ENCODE measurements around the gene AKAP14. TPM values are rescaled to one million over a fixed set of nuclear protein-coding genes. Genes with fewer than 3 reads are reported as not detected.
"Not testable (repeated sequence)": the region's sequence is repeated elsewhere in the genome, so short reads cannot be mapped to it uniquely, and the experiment has no call there.

The AKAP14 gene
- total RNA-seq, 1 donor from 2014 or later: not detected

DNA sequence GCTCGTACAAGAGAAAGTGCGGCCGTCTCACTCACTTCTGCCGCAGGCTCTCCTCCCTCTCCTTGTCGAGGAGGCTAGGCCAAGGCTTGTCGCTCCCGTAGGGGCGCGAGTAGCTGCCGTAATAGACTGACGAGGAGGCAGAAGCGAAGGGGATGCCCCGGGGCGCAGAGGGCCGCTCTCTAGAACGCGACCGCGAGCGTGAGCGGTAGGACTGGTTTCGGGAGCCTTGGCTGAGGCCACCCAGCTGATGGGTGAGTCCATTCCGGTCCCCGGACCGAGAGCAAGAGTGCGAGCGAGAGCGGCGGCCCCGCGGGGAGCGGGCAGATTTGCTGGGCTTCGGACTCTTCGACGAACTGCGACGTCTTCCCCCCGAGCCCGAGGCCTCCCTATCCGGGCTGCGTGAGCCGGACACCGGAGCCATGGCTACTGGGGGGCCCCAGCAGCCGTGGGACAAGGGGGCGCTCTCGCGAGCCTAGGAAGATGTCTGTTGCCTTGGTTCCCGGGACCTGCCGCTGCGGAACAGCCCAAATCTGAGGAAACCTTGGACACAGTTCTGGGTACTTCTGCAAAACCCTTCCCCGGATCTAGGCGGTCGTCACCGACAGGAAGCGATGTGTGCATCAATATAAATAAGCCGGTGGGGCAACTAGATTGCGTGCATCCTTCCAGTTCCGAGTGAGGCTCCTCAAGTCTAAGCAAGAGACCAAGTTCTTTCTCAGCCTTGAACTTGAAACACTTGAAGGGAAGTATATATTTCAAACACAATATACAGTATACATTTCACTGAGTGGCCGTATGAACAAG, 47.7 kb downstream of the AKAP14 start, which contains the start of gene NKAP:
Gene NKAP, minus strand, starts transcription at position 567 of the 804 bp plus-strand sequence. Its CDS starts 146 bp downstream, at position 421.
- peak within 1 kb of the TSS; percentile 86 for H3K27ac Mint-ChIP-seq
- intact Hi-C loops (cut with micrococcal nuclease): loop anchor here (1.0 kb wide), 3 partner anchors 72 to 302 kb away; partner anchors contain the start of genes NDUFA1, RNF113A and RPL39
- no peaks in the 10 kb centered on the region for H3K9me3 Mint-ChIP-seq
- ChIA-PET CTCF (no interaction called here), POLR2A (interaction anchor here (0.6 to 1.4 kb wide), 4 partner anchors 18 to 475 kb away, joined by 3 to 8 read pairs (median 4); partner anchors contain the start of genes RPL39 and SLC25A5)
- DNase-seq (peak; percentile 70), ATAC-seq (ENCODE audit: low read depth) (peak; percentile 85)
- H3K27me3 Mint-ChIP-seq: peaks cover 2% of the 10 kb centered on the region
- peaks cover 5% of the 10 kb centered on the region for H3K36me3 Mint-ChIP-seq (ENCODE audit: low read depth)
- peak within 1 kb of the TSS; percentile 84 for H3K4me3 Mint-ChIP-seq
- peaks cover 23% of the 10 kb centered on the region for H3K4me1 Mint-ChIP-seq
- TF ChIP-seq, protein P1, sequence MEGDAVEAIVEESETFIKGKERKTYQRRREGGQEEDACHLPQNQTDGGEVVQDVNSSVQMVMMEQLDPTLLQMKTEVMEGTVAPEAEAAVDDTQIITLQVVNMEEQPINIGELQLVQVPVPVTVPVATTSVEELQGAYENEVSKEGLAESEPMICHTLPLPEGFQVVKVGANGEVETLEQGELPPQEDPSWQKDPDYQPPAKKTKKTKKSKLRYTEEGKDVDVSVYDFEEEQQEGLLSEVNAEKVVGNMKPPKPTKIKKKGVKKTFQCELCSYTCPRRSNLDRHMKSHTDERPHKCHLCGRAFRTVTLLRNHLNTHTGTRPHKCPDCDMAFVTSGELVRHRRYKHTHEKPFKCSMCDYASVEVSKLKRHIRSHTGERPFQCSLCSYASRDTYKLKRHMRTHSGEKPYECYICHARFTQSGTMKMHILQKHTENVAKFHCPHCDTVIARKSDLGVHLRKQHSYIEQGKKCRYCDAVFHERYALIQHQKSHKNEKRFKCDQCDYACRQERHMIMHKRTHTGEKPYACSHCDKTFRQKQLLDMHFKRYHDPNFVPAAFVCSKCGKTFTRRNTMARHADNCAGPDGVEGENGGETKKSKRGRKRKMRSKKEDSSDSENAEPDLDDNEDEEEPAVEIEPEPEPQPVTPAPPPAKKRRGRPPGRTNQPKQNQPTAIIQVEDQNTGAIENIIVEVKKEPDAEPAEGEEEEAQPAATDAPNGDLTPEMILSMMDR (IDR thresholded peaks at IDR 0.05): no peak

GRCh38 chrX:119945481-119945880, 49.8 kb downstream of the AKAP14 start:
- no peak for DNase-seq
- TF ChIP-seq, protein P1 (IDR thresholded peaks at IDR 0.05): no peak
- H3K27ac Mint-ChIP-seq: no peak overlapping the region
- POLR2A ChIA-PET: interaction anchor here (0.7 kb wide), 2 partner anchors 16 to 74 kb away, joined by 4 to 9 read pairs; partner anchors contain the start of genes NDUFA1 and RNF113A
- no peaks in the 10 kb centered on the region for H3K9me3 Mint-ChIP-seq
- H3K4me1 Mint-ChIP-seq: peaks cover 23% of the 10 kb centered on the region
- intact Hi-C loops (cut with micrococcal nuclease): no loop called here
- peaks cover 3% of the 10 kb centered on the region for H3K27me3 Mint-ChIP-seq
- H3K4me3 Mint-ChIP-seq: no peak overlapping the region
- CTCF ChIA-PET: no interaction called here
- no peak for ATAC-seq (ENCODE audit: low read depth)
- H3K36me3 Mint-ChIP-seq (ENCODE audit: low read depth): peaks cover 5% of the 10 kb centered on the region

GRCh38 chrX:119948381-119948780, 52.7 kb downstream of the AKAP14 start:
- Mint-ChIP-seq H3K27ac (no peak overlapping the region), H3K4me3 (no peak overlapping the region), H3K9me3 (no peaks in the 10 kb centered on the region), H3K36me3 (ENCODE audit: low read depth) (peaks cover 2% of the 10 kb centered on the region), H3K27me3 (peaks cover 5% of the 10 kb centered on the region), H3K4me1 (peaks cover 5% of the 10 kb centered on the region)
- intact Hi-C loops (cut with micrococcal nuclease): no loop called here
- ChIA-PET POLR2A (no interaction called here), CTCF (no interaction called here)
- DNase-seq (no peak), ATAC-seq (ENCODE audit: low read depth) (no peak)
- TF ChIP-seq, protein P1 (IDR thresholded peaks at IDR 0.05): no peak

- no peak overlapping the region for H3K4me3 Mint-ChIP-seq
- H3K27me3 Mint-ChIP-seq: peaks cover 8% of the 10 kb centered on the region
- H3K4me1 Mint-ChIP-seq: no peaks in the 10 kb centered on the region
- ChIA-PET POLR2A (no interaction called here), CTCF (no interaction called here)
- H3K36me3 Mint-ChIP-seq (ENCODE audit: low read depth): no peaks in the 10 kb centered on the region
- ATAC-seq (ENCODE audit: low read depth) (no peak), DNase-seq (no peak)
- TF ChIP-seq, protein P1 (IDR thresholded peaks at IDR 0.05): no peak
- H3K9me3 Mint-ChIP-seq: peaks cover 1% of the 10 kb centered on the region
- no peak overlapping the region for H3K27ac Mint-ChIP-seq
- intact Hi-C loops (cut with micrococcal nuclease): no loop called here
Observed at GRCh38 chrX:119954374-119954773, 58.7 kb downstream of the AKAP14 start.

DNA sequence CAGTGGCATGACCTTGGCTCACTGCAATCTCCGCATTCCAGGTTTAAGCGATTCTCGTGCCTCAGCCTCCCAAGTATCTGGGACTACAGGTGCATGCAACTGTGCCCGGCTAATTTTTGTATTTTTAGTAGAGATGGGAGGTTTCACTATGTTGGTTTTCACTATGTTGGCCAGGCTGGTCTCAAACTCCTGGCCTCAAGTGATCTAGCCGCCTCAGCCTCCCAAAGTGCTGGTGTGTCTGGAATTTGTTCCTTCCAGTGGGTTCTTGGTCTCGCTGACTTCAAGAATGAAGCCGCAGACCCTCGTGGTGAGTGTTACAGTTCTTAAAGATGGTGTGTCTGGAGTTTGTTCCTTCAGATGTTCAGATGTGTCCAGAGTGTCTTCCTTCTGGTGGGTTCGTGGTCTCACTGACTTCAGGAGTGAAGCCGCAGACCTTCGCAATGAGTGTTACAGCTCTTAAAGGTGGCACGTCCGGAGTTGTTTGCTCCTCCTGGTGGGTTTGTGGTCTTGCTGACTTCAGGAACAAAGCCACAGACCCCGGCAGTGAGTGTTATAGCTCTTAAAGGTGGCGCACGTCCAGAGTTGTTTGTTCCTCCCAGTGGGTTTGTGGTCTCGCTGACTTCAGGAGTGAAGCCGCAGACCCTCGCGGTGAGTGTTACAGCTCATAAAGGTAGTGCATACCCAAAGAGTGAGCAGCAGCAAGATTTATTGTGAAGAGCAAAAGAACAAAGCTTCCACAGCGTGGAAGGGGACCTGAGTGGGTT, 60.3 kb downstream of the AKAP14 start:
- POLR2A ChIA-PET; ATAC-seq (ENCODE audit: low read depth); H3K4me3 Mint-ChIP-seq; H3K9me3 Mint-ChIP-seq; intact Hi-C loops (cut with micrococcal nuclease); H3K36me3 Mint-ChIP-seq (ENCODE audit: low read depth); DNase-seq; H3K4me1 Mint-ChIP-seq; CTCF ChIA-PET; H3K27ac Mint-ChIP-seq: not testable (repeated sequence)
- H3K27me3 Mint-ChIP-seq: peaks cover 15% of the 10 kb centered on the region

All from activated B cell treated with CpG ODN at 0.5 μM for 24 hours (primary cell).